Ovary (tissue), 3 donors: ENCODE data around the gene LRRIQ1.

Experiments
- CTCF ChIP-seq, 3 donors: fragments of 450-650 bp in 2 of 3; fragments of 200-600 bp in 1 of 3; IDR thresholded peaks; one replicate each; pipeline versions ENCODE4 v1.5.1 to v1.8.0; 2016 to 2022; ENCODE audit warnings: antibody characterized with exemption in 3 of 3, mild to moderate bottlenecking in 1 of 3
- POLR2A ChIP-seq: fragments of 450-650 bp; IDR thresholded peaks from one replicate; pipeline ENCODE4 v1.6.1; 2017; ENCODE audit warnings: antibody characterized with exemption, mild to moderate bottlenecking, moderate library complexity
- donor health status: DM: no; HTN: no; CAD: no.

GRCh38 chr12:85041395-85041794, 5.2 kb downstream of the LRRIQ1 start:
- TF ChIP-seq POLR2A (no peak), CTCF (IDR thresholded peaks at IDR 0.05) (no peak)
